Astrocyte (in vitro differentiated cells and primary cell): ENCODE measurements around the gene STAT1.

Source experiments
- EZH2 ChIP-seq: IDR thresholded peaks from 2 replicates; pipeline ENCODE4 v1.6.1; 2012; ENCODE audit warnings: mild to moderate bottlenecking, low read length, inconsistent platforms; ENCODE audit not compliant: insufficient read depth
- TF ChIP-seq, protein P1 (sequence below): IDR thresholded peaks from 2 replicates; pipeline ENCODE4 v1.5.1; 2011; ENCODE audit warnings: low read depth, mild to moderate bottlenecking, inconsistent platforms, low read length, moderate library complexity; ENCODE audit not compliant: insufficient read depth

DNA sequence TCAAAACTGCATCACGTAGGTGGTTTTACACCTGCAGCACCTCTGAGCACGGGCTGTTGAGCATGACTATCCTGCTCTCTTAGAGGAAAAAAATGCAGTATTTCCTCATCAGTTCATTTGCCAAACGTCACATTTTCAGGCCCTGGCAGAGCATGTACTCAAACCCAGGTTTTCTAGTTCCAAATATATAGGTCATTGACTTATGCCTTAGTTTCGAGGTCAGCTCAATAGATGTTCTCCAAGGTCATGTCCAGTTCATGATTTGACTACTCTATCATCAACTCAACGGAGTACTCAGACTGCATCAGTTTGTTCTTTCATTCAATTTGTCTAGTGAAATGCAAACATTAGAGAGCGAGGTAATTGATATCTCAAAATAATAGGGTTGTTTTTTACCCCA lies 39.3 kb upstream of the STAT1 start:
- TF ChIP-seq, protein P1, sequence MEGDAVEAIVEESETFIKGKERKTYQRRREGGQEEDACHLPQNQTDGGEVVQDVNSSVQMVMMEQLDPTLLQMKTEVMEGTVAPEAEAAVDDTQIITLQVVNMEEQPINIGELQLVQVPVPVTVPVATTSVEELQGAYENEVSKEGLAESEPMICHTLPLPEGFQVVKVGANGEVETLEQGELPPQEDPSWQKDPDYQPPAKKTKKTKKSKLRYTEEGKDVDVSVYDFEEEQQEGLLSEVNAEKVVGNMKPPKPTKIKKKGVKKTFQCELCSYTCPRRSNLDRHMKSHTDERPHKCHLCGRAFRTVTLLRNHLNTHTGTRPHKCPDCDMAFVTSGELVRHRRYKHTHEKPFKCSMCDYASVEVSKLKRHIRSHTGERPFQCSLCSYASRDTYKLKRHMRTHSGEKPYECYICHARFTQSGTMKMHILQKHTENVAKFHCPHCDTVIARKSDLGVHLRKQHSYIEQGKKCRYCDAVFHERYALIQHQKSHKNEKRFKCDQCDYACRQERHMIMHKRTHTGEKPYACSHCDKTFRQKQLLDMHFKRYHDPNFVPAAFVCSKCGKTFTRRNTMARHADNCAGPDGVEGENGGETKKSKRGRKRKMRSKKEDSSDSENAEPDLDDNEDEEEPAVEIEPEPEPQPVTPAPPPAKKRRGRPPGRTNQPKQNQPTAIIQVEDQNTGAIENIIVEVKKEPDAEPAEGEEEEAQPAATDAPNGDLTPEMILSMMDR = no peak
- TF ChIP-seq EZH2 = no peak
